Mesothelial cell of epicardium (in vitro differentiated cells): Measurements from ENCODE around the gene ST6GALNAC5. TPM values are rescaled to one million over a fixed set of nuclear protein-coding genes. Genes with fewer than 3 reads are reported as not detected.

Experiments
- DNase-seq, 2 experiments: peaks; one replicate each; pipeline ENCODE4 v3.0.0; 2021; ENCODE audit warnings: low spot score in 2 of 2; ENCODE audit not compliant: unreplicated experiment in 2 of 2
- H3K27ac Mint-ChIP-seq: 2 replicates; pipeline ENCODE4 v1.8.0; 2021; ENCODE audit warnings: mixed read lengths
- H3K27me3 Mint-ChIP-seq: 2 replicates; pipeline ENCODE4 v1.8.0; 2021; ENCODE audit warnings: low read depth, mixed read lengths
- H3K36me3 Mint-ChIP-seq: 2 replicates; pipeline ENCODE4 v1.8.0; 2021; ENCODE audit warnings: mixed read lengths
- H3K4me1 Mint-ChIP-seq: 2 replicates; pipeline ENCODE4 v1.8.0; 2021; ENCODE audit warnings: mixed read lengths
- H3K4me3 Mint-ChIP-seq: 2 replicates; pipeline ENCODE4 v1.8.0; 2021; ENCODE audit warnings: mild to moderate bottlenecking, moderate library complexity, mixed read lengths
- H3K9me3 Mint-ChIP-seq: 2 replicates; pipeline ENCODE4 v1.8.0; 2021; ENCODE audit warnings: mixed read lengths
- CTCF ChIP-seq: fragments of 200-600 bp; sonication (generic); IDR thresholded peaks from one replicate; pipeline ENCODE4 v1.5.0; 2021; ENCODE audit warnings: antibody characterized with exemption; ENCODE audit not compliant: unreplicated experiment
- total RNA-seq: library from RNA; stranded (reverse); gene quantifications from 3 replicates; pipeline ENCODE4 v1.2.1, GENCODE V29; 2021

ST6GALNAC5 gene
- total RNA-seq, 1 donor from 2014 or later, result 16.7 TPM

DNA sequence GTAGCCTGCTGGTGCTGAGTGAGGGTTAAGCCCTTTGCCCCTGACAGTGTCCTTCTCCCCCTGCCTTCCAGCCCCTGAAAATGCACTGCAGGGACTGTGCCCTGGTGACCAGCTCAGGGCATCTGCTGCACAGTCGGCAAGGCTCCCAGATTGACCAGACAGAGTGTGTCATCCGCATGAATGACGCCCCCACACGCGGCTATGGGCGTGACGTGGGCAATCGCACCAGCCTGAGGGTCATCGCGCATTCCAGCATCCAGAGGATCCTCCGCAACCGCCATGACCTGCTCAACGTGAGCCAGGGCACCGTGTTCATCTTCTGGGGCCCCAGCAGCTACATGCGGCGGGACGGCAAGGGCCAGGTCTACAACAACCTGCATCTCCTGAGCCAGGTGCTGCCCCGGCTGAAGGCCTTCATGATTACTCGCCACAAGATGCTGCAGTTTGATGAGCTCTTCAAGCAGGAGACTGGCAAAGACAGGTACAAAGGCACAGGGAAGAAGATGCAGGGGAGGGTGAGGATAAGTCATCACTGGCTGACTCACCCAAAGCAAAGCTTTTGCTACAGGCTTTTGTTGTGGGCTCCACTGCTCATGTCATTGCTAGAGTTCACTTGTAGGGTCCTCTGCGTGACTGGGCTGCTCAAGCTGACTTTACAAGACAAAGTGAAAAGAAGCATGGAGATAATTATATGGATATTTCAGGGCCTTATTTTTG is 177.0 kb downstream of the ST6GALNAC5 start:
- Mint-ChIP-seq H3K4me3 (no peak overlapping the region), H3K36me3 (no peaks in the 10 kb centered on the region), H3K9me3 (no peaks in the 10 kb centered on the region), H3K27me3 (peaks cover 12% of the 10 kb centered on the region), H3K4me1 (no peaks in the 10 kb centered on the region), H3K27ac (no peak overlapping the region)
- no peak for TF ChIP-seq CTCF
- no peak for DNase-seq

DNA sequence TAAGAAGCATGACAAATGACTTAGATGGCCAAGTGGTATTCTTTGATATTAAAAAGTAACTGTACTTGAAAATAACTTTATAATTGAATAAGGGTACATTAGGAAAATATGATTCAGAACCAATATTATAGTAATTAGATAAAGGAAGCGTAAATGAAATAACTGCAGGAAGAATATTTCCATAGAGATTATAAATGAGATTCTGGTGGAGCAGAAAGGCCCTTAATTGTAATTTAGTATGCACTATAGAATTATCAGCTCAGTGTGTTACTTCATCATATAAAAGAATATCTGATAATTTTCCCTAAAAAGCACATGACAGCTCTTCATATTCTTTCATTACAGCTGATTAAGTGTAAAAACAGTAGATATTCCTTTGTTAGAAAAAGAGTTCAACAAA is 180.3 kb downstream of the ST6GALNAC5 start:
- H3K4me1 Mint-ChIP-seq, result no peaks in the 10 kb centered on the region
- no peak for TF ChIP-seq CTCF

DNA sequence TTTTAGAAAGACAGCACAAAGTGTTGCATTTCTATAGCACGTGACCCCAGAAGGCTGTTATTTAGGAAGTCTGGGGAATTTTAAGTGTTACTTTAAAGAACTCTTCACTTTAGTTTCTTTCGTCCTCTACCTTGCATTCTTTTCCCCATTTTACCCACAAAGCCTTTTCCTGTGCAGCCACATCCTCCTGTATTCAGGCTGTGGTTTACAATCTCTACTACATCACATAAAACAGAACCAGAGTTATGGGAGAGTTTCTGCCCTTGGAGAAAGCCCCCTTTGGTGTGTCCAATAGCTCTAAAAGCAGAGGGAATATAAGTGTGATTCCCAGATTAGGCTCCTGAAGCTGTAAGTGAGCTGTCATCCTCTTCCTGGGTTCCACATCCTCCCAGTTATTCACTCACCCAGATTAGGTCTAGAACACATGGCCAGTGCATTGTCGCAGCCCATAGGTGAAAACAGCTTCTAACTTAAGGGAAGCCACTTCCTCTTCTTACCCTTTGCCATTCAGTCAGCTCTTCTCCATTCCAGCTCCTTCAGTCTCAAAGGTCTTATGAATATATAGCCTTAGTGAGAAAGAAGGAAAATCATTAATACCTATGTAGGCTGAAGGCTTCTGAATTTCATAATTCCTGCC is 180.8 kb downstream of the ST6GALNAC5 start:
- Mint-ChIP-seq H3K4me1 (no peaks in the 10 kb centered on the region), H3K27ac (no peak overlapping the region), H3K4me3 (no peak overlapping the region)

More for the DNA sequence above, 180.3 kb downstream of the ST6GALNAC5 start:
- Mint-ChIP-seq H3K27ac (no peak overlapping the region), H3K36me3 (no peaks in the 10 kb centered on the region), H3K9me3 (no peaks in the 10 kb centered on the region), H3K4me3 (no peak overlapping the region), H3K27me3 (peaks cover 12% of the 10 kb centered on the region)
- no peak for DNase-seq

DNA sequence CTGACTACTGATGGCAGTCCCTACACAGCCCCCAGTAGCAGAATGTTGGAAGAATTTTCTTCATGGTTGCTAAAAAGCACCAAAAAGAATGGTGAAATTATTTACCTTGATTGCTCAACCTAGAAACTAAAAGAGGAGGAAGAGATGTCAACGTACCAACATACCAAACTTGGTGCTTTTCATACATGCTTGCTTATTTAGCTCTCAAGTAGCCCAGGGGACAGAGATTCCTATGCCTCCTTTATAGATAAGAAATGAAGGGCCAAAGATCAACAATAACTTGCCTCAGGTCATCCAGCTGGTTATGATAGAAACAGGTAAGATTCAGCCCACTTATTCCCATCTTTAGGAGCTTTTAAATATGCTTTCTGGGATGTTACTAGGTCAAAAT is 181.3 kb downstream of the ST6GALNAC5 start:
- H3K27me3 Mint-ChIP-seq, result peaks cover 14% of the 10 kb centered on the region
- H3K4me3 Mint-ChIP-seq, result no peak overlapping the region
- H3K27ac Mint-ChIP-seq, result no peak overlapping the region
- no peaks in the 10 kb centered on the region for H3K36me3 Mint-ChIP-seq
- no peaks in the 10 kb centered on the region for H3K4me1 Mint-ChIP-seq
- H3K9me3 Mint-ChIP-seq, result no peaks in the 10 kb centered on the region
- DNase-seq, result no peak
- TF ChIP-seq CTCF, result no peak

More for the DNA sequence above, 180.8 kb downstream of the ST6GALNAC5 start:
- H3K36me3 Mint-ChIP-seq, result no peaks in the 10 kb centered on the region
- DNase-seq, result no peak
- no peaks in the 10 kb centered on the region for H3K9me3 Mint-ChIP-seq
- peaks cover 12% of the 10 kb centered on the region for H3K27me3 Mint-ChIP-seq
- TF ChIP-seq CTCF, result no peak

- no peaks in the 10 kb centered on the region for H3K4me1 Mint-ChIP-seq
- H3K9me3 Mint-ChIP-seq, result peaks cover 5% of the 10 kb centered on the region
- no peak overlapping the region for H3K4me3 Mint-ChIP-seq
- no peak for DNase-seq
- no peak for TF ChIP-seq CTCF
- H3K27me3 Mint-ChIP-seq, result peaks cover 12% of the 10 kb centered on the region
- H3K36me3 Mint-ChIP-seq, result no peaks in the 10 kb centered on the region
- no peak overlapping the region for H3K27ac Mint-ChIP-seq
Observed at GRCh38 chr1:77051425-77051824, 184.1 kb downstream of the ST6GALNAC5 start.
